ENCODE data around the gene PRTG.

PRTG gene

DNA sequence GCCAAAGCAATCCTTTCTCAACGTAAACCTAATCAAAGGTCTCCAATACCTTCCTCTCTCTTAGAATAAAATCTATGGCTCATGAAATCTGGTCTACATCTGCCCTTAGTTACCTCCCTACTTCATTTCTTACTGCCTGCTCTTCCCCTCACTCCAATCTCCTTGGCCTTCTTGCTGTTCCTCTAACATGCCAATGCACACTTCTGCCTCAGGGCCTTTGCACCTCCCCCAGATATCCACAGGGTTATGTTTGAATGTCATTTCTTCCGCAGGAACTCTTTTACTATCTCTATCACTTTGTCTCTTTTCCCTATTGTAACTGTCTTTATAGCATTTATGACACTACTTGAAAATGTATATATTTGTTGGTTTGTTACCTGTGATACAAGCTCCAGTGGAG is 110.5 kb downstream of the PRTG start:
- no peak for DNase-seq (ENCODE audit: low read depth)
- in situ Hi-C loops (cut with HindIII; ENCODE audit: low sequenced_read_pairs), result no loop called here
- no peak overlapping the region for H3K4me3 ChIP-seq (ENCODE audit: low read depth, low read length)
- TF ChIP-seq, protein P1, sequence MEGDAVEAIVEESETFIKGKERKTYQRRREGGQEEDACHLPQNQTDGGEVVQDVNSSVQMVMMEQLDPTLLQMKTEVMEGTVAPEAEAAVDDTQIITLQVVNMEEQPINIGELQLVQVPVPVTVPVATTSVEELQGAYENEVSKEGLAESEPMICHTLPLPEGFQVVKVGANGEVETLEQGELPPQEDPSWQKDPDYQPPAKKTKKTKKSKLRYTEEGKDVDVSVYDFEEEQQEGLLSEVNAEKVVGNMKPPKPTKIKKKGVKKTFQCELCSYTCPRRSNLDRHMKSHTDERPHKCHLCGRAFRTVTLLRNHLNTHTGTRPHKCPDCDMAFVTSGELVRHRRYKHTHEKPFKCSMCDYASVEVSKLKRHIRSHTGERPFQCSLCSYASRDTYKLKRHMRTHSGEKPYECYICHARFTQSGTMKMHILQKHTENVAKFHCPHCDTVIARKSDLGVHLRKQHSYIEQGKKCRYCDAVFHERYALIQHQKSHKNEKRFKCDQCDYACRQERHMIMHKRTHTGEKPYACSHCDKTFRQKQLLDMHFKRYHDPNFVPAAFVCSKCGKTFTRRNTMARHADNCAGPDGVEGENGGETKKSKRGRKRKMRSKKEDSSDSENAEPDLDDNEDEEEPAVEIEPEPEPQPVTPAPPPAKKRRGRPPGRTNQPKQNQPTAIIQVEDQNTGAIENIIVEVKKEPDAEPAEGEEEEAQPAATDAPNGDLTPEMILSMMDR (IDR thresholded peaks at IDR 0.05; ENCODE audit: low read depth, low read length, missing control alignments), result no peak

DNA sequence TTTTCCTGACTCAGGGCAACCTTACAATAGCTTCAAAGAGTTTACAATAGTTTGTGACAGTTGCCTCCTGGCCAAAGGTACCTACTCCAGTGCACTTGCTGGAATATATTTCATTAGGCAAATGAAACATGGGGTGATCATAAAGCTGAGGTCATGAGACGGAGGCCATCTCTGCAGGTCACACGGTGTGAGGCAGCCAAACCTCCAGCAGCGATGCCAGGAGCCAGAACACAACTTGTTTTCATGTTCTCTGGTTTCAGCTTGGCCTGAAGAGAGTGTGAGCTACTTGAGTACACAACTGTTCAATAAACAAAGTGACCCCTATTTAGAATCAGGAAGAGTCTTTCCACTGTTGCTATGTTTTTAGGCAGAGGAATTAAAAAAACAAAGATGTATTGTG is 112.1 kb downstream of the PRTG start:
- TF ChIP-seq, protein P1 (IDR thresholded peaks at IDR 0.05; ENCODE audit: low read depth, low read length, missing control alignments), result no peak
- in situ Hi-C loops (cut with HindIII; ENCODE audit: low sequenced_read_pairs), result no loop called here
- H3K4me3 ChIP-seq (ENCODE audit: low read depth, low read length), result no peak overlapping the region
- no peak for DNase-seq (ENCODE audit: low read depth)

DNA sequence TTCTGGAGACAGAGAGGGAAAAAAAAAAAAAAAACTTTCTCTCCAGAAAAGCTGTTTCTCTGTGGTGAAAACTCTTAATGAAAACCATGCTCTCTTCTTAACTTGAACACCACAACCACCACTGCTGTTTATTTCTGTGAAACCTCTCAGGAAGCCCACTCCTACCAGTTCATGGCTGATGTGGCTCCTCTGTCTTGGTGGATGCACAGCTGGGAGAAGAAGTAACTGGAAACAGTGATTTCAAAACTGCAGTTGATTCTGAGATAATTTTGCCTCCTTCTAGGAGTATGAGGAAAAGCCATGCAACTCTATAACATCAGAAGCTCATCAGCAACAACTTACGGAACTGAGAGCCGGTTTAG is 114.6 kb downstream of the PRTG start:
- TF ChIP-seq, protein P1 (IDR thresholded peaks at IDR 0.05; ENCODE audit: low read depth, low read length, missing control alignments), result no peak
- no peak overlapping the region for H3K4me3 ChIP-seq (ENCODE audit: low read depth, low read length)
- no peak for DNase-seq (ENCODE audit: low read depth)

GRCh38 chr15:55627730-55628368 is 115.1 kb downstream of the PRTG start:
- no peak overlapping the region for H3K4me3 ChIP-seq (ENCODE audit: low read depth, low read length)
- TF ChIP-seq, protein P1 (IDR thresholded peaks at IDR 0.05; ENCODE audit: low read depth, low read length, missing control alignments), result no peak
- in situ Hi-C loops (cut with HindIII; ENCODE audit: low sequenced_read_pairs), result no loop called here
- peak; percentile 55 for DNase-seq (ENCODE audit: low read depth)

More for the DNA sequence above, 114.6 kb downstream of the PRTG start:
- in situ Hi-C loops (cut with HindIII; ENCODE audit: low sequenced_read_pairs), result no loop called here

- in situ Hi-C loops (cut with HindIII; ENCODE audit: low sequenced_read_pairs), result no loop called here
Measured at GRCh38 chr15:55619783-55620182, 123.2 kb downstream of the PRTG start.

GRCh38 chr15:55618387-55618786 is 124.6 kb downstream of the PRTG start:
- in situ Hi-C loops (cut with HindIII; ENCODE audit: low sequenced_read_pairs), result no loop called here
- TF ChIP-seq, protein P1 (IDR thresholded peaks at IDR 0.05; ENCODE audit: low read depth, low read length, missing control alignments), result no peak
- no peak for DNase-seq (ENCODE audit: low read depth)
- H3K4me3 ChIP-seq (ENCODE audit: low read depth, low read length), result no peak overlapping the region

More at GRCh38 chr15:55619783-55620182, 123.2 kb downstream of the PRTG start:
- no peak for DNase-seq (ENCODE audit: low read depth)
- H3K4me3 ChIP-seq (ENCODE audit: low read depth, low read length), result no peak overlapping the region
- TF ChIP-seq, protein P1 (IDR thresholded peaks at IDR 0.05; ENCODE audit: low read depth, low read length, missing control alignments), result no peak
